Measurements from ENCODE around the gene TMEFF2. TPM values are rescaled to one million over a fixed set of nuclear protein-coding genes. Genes with fewer than 3 reads are reported as not detected.
"Not testable (repeated sequence)": the region's sequence is repeated elsewhere in the genome, so short reads cannot be mapped to it uniquely, and the experiment has no call there.

Gene TMEFF2
- total RNA-seq, 1 donor from 2014 or later = not detected

GRCh38 chr2:192139813-192140212 lies 54.9 kb downstream of the TMEFF2 start:
- no peak overlapping the region for H3K27ac ChIP-seq
- intact Hi-C loops (cut with DNase I) = no loop called here
- no peaks in the 10 kb centered on the region for H3K4me1 ChIP-seq
- H3K36me3 ChIP-seq = no peaks in the 10 kb centered on the region
- H3K27me3 ChIP-seq = no peaks in the 10 kb centered on the region
- TF ChIP-seq, protein P1, sequence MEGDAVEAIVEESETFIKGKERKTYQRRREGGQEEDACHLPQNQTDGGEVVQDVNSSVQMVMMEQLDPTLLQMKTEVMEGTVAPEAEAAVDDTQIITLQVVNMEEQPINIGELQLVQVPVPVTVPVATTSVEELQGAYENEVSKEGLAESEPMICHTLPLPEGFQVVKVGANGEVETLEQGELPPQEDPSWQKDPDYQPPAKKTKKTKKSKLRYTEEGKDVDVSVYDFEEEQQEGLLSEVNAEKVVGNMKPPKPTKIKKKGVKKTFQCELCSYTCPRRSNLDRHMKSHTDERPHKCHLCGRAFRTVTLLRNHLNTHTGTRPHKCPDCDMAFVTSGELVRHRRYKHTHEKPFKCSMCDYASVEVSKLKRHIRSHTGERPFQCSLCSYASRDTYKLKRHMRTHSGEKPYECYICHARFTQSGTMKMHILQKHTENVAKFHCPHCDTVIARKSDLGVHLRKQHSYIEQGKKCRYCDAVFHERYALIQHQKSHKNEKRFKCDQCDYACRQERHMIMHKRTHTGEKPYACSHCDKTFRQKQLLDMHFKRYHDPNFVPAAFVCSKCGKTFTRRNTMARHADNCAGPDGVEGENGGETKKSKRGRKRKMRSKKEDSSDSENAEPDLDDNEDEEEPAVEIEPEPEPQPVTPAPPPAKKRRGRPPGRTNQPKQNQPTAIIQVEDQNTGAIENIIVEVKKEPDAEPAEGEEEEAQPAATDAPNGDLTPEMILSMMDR (IDR thresholded peaks at IDR 0.05) = no peak
- TF ChIP-seq POLR2A (IDR thresholded peaks at IDR 0.05) (no peak), POLR2AphosphoS5 (IDR thresholded peaks at IDR 0.05; ENCODE audit: insufficient read depth in 1 of 2, low read depth in 1 of 2) (no peak)
- no peak overlapping the region for H3K4me3 ChIP-seq
- DNase-seq (ENCODE audit: extremely low spot score in 2 of 2) = no peak
- H3K9me3 ChIP-seq = no peaks in the 10 kb centered on the region

GRCh38 chr2:192137451-192137850 lies 57.3 kb downstream of the TMEFF2 start:
- H3K4me1 ChIP-seq = no peaks in the 10 kb centered on the region
- no peaks in the 10 kb centered on the region for H3K27me3 ChIP-seq
- no peaks in the 10 kb centered on the region for H3K9me3 ChIP-seq
- intact Hi-C loops (cut with DNase I) = no loop called here
- no peaks in the 10 kb centered on the region for H3K36me3 ChIP-seq
- DNase-seq (ENCODE audit: extremely low spot score in 2 of 2) = no peak
- no peak overlapping the region for H3K4me3 ChIP-seq
- H3K27ac ChIP-seq = no peak overlapping the region
- TF ChIP-seq POLR2AphosphoS5 (IDR thresholded peaks at IDR 0.05; ENCODE audit: insufficient read depth in 1 of 2, low read depth in 1 of 2) (no peak), POLR2A (IDR thresholded peaks at IDR 0.05) (no peak)

DNA sequence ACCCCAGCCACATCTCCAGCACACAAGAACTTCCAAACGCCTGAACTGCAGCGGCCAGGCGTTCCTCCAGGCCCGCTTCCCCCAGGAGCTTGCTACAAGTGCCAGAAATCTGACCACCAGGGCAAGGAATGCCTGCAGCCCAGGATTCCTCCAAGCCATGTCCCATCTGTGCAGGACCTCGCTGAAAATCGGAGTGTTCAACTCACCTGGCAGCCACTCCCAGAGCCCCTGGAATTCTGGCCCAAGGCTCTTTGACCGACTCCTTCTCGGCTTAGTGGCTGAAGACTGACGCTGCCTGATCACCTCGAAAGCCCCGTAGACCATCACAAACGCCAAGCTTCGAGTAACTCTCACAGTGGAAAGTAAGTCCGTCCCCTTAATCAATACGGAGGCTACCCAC lies 62.1 kb downstream of the TMEFF2 start:
- H3K27ac ChIP-seq; H3K36me3 ChIP-seq; H3K27me3 ChIP-seq; H3K9me3 ChIP-seq; DNase-seq (ENCODE audit: extremely low spot score in 2 of 2); intact Hi-C loops (cut with DNase I); H3K4me3 ChIP-seq; H3K4me1 ChIP-seq: not testable (repeated sequence)

DNA sequence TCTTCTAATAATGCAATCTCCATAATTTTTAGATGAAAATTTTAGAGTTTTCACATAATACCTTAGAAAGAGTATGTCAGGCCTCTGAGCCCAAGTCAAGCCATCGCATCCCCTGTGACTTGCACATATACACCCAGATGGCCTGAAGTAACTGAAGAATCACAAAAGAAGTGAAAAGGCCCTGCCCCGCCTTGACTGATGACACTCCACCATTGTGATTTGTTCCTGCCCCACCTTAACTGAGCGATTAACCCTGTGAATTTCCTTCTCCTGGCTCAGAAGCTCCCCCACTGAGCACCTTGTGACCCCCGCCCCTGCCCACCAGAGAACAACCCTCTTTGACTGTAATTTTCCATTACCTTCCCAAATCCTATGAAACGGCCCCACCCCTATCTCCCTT lies 64.4 kb downstream of the TMEFF2 start:
- H3K9me3 ChIP-seq; H3K36me3 ChIP-seq; intact Hi-C loops (cut with DNase I); H3K27ac ChIP-seq; H3K4me1 ChIP-seq; DNase-seq (ENCODE audit: extremely low spot score in 2 of 2); H3K4me3 ChIP-seq; H3K27me3 ChIP-seq: not testable (repeated sequence)

- intact Hi-C loops (cut with DNase I) = no loop called here
Measured at GRCh38 chr2:192128655-192129054, 66.1 kb downstream of the TMEFF2 start.

GRCh38 chr2:192127434-192127833 lies 67.3 kb downstream of the TMEFF2 start:
- no peaks in the 10 kb centered on the region for H3K27me3 ChIP-seq
- TF ChIP-seq POLR2AphosphoS5 (IDR thresholded peaks at IDR 0.05; ENCODE audit: insufficient read depth in 1 of 2, low read depth in 1 of 2) = no peak
- TF ChIP-seq, protein P1 (IDR thresholded peaks at IDR 0.05) = no peak
- TF ChIP-seq POLR2A (IDR thresholded peaks at IDR 0.05) = no peak
- no peak for DNase-seq (ENCODE audit: extremely low spot score in 2 of 2)
- H3K36me3 ChIP-seq = no peaks in the 10 kb centered on the region
- H3K27ac ChIP-seq = no peak overlapping the region
- H3K4me1 ChIP-seq = no peaks in the 10 kb centered on the region
- intact Hi-C loops (cut with DNase I) = no loop called here
- no peak overlapping the region for H3K4me3 ChIP-seq
- no peaks in the 10 kb centered on the region for H3K9me3 ChIP-seq

More at GRCh38 chr2:192128655-192129054, 66.1 kb downstream of the TMEFF2 start:
- no peak for DNase-seq (ENCODE audit: extremely low spot score in 2 of 2)
- Histone ChIP-seq H3K27me3 (no peaks in the 10 kb centered on the region), H3K4me3 (no peak overlapping the region), H3K9me3 (no peaks in the 10 kb centered on the region), H3K27ac (no peak overlapping the region), H3K4me1 (no peaks in the 10 kb centered on the region), H3K36me3 (no peaks in the 10 kb centered on the region)
- TF ChIP-seq POLR2AphosphoS5 (IDR thresholded peaks at IDR 0.05; ENCODE audit: insufficient read depth in 1 of 2, low read depth in 1 of 2) (no peak), POLR2A (IDR thresholded peaks at IDR 0.05) (no peak)
- TF ChIP-seq, protein P1 (IDR thresholded peaks at IDR 0.05) = no peak

DNA sequence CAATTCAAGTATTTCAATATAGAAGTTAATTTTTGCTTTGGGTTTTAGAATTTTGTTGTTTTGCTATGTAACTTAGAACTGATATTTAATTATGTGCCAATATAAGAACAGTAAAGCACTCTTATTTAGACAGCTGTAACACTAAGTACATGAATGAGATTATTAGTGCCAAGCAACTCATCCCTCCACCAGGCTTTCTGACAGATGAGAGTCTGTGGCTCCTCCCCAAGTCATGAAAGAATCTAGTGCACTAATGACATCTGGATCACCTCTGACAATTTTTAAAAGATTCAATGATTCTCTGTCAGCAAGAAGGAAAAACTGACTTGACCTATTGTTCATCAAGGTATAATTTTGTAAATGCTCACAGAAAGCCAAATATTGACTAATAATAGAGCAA lies 67.8 kb downstream of the TMEFF2 start:
- H3K4me3 ChIP-seq = no peak overlapping the region
- H3K9me3 ChIP-seq = no peaks in the 10 kb centered on the region
- intact Hi-C loops (cut with DNase I) = no loop called here
- no peaks in the 10 kb centered on the region for H3K36me3 ChIP-seq
- H3K27ac ChIP-seq = no peak overlapping the region
- no peaks in the 10 kb centered on the region for H3K27me3 ChIP-seq
- H3K4me1 ChIP-seq = no peaks in the 10 kb centered on the region
- DNase-seq (ENCODE audit: extremely low spot score in 2 of 2) = no peak
- TF ChIP-seq POLR2A (IDR thresholded peaks at IDR 0.05) = no peak
- TF ChIP-seq, protein P1 (IDR thresholded peaks at IDR 0.05) = no peak
- TF ChIP-seq POLR2AphosphoS5 (IDR thresholded peaks at IDR 0.05; ENCODE audit: insufficient read depth in 1 of 2, low read depth in 1 of 2) = no peak
